ENCODE measurements around the gene ADCK1. TPM values are rescaled to one million over a fixed set of nuclear protein-coding genes. Genes with fewer than 3 reads are reported as not detected.

ADCK1 gene
- total and polyA plus RNA-seq, 2 donors (not counting 3 experiments of a cell fraction or from before 2014, with no cell fraction given): 4.2 to 6.9 TPM

DNA sequence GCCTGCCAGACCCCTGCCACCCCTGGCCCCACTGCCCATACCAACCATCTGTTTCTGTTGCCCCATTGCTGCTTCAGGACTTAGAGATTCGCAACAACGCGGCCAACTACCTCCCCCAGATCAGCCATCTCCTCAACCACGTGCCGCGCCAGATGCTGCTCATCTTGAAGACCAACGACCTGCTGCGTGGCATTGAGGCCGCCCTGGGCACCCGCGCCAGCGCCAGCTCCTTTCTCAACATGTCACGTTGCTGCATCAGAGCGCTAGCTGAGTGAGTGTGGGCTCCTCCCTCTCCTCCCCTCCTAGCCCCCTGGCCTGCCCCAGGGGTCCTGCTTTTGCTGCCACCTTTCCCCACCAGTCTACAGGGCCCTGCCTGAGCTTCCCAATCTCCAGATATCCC lies 131.5 kb downstream of the ADCK1 start:
- FAIRE-seq (no peak), DNase-seq (ENCODE audit: low read depth, low spot score) (no peak)
- no peak overlapping the region for H3K4me2 ChIP-seq (ENCODE audit: insufficient read depth, low read length)
- H4K20me1 ChIP-seq (replicated peaks; ENCODE audit: control insufficient read depth, extremely low read depth, insufficient read depth, low read length): no peaks in the 10 kb centered on the region
- dilution Hi-C loops (cut with MboI; ENCODE audit: extremely low pct_ligation_motif_present, low sequenced_read_pairs): no loop called here
- no peaks in the 10 kb centered on the region for H3K9me3 ChIP-seq (replicated peaks; ENCODE audit: control insufficient read depth, insufficient read depth, low read length)
- CTCF ChIA-PET: no interaction called here
- no peaks in the 10 kb centered on the region for H3K79me2 ChIP-seq (ENCODE audit: control insufficient read depth, insufficient read depth, low read length)
- intact Hi-C loops (cut with micrococcal nuclease): no loop called here
- H2AFZ ChIP-seq (ENCODE audit: low read depth, low read length): no peak overlapping the region
- POLR2A ChIA-PET: no interaction called here
- H3K4me3 ChIP-seq (replicated peaks in 1 of 3; ENCODE audit: insufficient read depth in 1 of 3, low read depth in 1 of 3, low read length in 3 of 3): no peak overlapping the region
- no peaks in the 10 kb centered on the region for H3K4me1 ChIP-seq (ENCODE audit: control insufficient read depth, extremely low read depth, insufficient read depth, low read length)
- no peak overlapping the region for H3K27ac ChIP-seq (ENCODE audit: insufficient read depth, low read depth, low read length)
- no peaks in the 10 kb centered on the region for H3K27me3 ChIP-seq (ENCODE audit: control insufficient read depth in 2 of 2, insufficient read depth in 2 of 2, low read length in 2 of 2)
- H3K36me3 ChIP-seq (ENCODE audit: control insufficient read depth in 2 of 2, extremely low read depth in 1 of 2, insufficient read depth in 2 of 2, low read length in 2 of 2): no peaks in the 10 kb centered on the region
- H3K9ac ChIP-seq (replicated peaks; ENCODE audit: extremely low read depth, insufficient read depth, low read length): no peak overlapping the region
- H3K9me1 ChIP-seq (replicated peaks; ENCODE audit: control insufficient read depth, extremely low read depth, insufficient read depth, low read length): no peaks in the 10 kb centered on the region
- no TSS peak for BruUV-seq (replicated peaks)
- TF ChIP-seq GATA2 (IDR thresholded peaks at IDR 0.05; ENCODE audit: insufficient read depth, insufficient read length, low read depth, low read length) (no peak), POLR2A (IDR thresholded peaks at IDR 0.05; ENCODE audit: low read depth, low read length) (no peak), FOS (IDR thresholded peaks at IDR 0.05; ENCODE audit: borderline replicate concordance, insufficient read depth, low read length) (no peak), POLR2AphosphoS5 (IDR thresholded peaks at IDR 0.05; ENCODE audit: insufficient read depth, low read depth, low read length) (no peak), EZH2 (IDR thresholded peaks at IDR 0.05; ENCODE audit: borderline replicate concordance, low read depth, low read length, severe bottlenecking) (no peak), JUN (IDR thresholded peaks at IDR 0.05; ENCODE audit: borderline replicate concordance, insufficient read depth, insufficient read length, low read depth) (no peak)
- TF ChIP-seq, protein P1, sequence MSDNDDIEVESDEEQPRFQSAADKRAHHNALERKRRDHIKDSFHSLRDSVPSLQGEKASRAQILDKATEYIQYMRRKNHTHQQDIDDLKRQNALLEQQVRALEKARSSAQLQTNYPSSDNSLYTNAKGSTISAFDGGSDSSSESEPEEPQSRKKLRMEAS (IDR thresholded peaks at IDR 0.05; ENCODE audit: insufficient read depth, insufficient read length): no peak
- TF ChIP-seq, protein P2, sequence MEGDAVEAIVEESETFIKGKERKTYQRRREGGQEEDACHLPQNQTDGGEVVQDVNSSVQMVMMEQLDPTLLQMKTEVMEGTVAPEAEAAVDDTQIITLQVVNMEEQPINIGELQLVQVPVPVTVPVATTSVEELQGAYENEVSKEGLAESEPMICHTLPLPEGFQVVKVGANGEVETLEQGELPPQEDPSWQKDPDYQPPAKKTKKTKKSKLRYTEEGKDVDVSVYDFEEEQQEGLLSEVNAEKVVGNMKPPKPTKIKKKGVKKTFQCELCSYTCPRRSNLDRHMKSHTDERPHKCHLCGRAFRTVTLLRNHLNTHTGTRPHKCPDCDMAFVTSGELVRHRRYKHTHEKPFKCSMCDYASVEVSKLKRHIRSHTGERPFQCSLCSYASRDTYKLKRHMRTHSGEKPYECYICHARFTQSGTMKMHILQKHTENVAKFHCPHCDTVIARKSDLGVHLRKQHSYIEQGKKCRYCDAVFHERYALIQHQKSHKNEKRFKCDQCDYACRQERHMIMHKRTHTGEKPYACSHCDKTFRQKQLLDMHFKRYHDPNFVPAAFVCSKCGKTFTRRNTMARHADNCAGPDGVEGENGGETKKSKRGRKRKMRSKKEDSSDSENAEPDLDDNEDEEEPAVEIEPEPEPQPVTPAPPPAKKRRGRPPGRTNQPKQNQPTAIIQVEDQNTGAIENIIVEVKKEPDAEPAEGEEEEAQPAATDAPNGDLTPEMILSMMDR (IDR thresholded peaks at IDR 0.05; ENCODE audit: extremely low read depth in 1 of 2, insufficient read depth in 1 of 2, low read depth in 1 of 2, low read length in 2 of 2): no peak
